Metanephros (tissue), 1 donor: ENCODE measurements around the gene DOCK1. TPM values are rescaled to one million over a fixed set of nuclear protein-coding genes. Genes with fewer than 3 reads are reported as not detected.

Experiments
- total RNA-seq: library from RNA; depleted of rRNA; stranded (reverse); fragments of >200 nt; gene quantifications from one replicate; pipeline ENCODE4 v1.2.3, GENCODE V29; 2014

Gene DOCK1
- total RNA-seq = 96.6 TPM

GRCh38 chr10:126904818-126905701 is at the start of gene DOCK1:
Gene DOCK1 (plus strand): TSS chr10:126905428. CDS start chr10:126905518, 90 bp downstream.

GRCh38 chr10:127196282-127197153 is 291.3 kb downstream of the DOCK1 start, which contains the start of gene INSYN2A:
Gene INSYN2A (minus strand): TSS chr10:127196591. CDS start chr10:127176395, 20,196 bp downstream.

Other genes with a start within 250 kb of the DOCK1 start
- gene C10orf90, start 234.7 kb upstream of the DOCK1 start, total RNA-seq = 0.70 TPM